Measurements from ENCODE around the gene COX17. TPM values are rescaled to one million over a fixed set of nuclear protein-coding genes. Genes with fewer than 3 reads are reported as not detected.

Gene COX17
- total RNA-seq, 1 experiment from 2014 or later, result 51.6 TPM

DNA sequence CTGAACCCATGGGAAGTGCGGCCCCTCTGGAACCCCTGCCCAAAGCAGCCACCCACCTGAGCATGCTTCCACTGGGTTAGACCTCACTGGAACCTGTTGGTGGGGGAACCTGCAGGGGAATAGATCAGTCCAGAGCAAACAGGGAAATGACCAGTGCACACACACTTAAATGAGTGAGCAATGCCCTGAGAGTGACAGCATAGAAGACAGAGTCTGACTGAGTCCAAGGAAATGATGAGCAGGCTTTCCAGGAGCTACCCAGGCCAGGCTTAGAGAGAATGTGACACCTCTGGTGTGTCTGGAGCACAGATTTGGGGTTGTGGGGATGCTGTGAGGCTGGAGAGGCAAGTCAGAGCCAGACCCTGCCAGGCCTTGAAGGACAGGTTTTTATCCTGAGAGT is 51.0 kb downstream of the COX17 start:
- DNase-seq (ENCODE audit: low read depth, low spot score), result no peak
- intact Hi-C loops (cut with micrococcal nuclease), result no loop called here
- Histone ChIP-seq H3K27me3 (ENCODE audit: insufficient read depth, low read length) (peaks cover 3% of the 10 kb centered on the region; the same call in 1 of the 2 replicates), H3K4me3 (replicated peaks in 1 of 2; ENCODE audit: low read depth in 1 of 2, low read length in 2 of 2) (no peak overlapping the region), H2AFZ (ENCODE audit: low read depth, low read length, poor library complexity, severe bottlenecking) (no peak overlapping the region), H3K36me3 (ENCODE audit: control insufficient read depth in 1 of 2, insufficient read depth in 2 of 2, low read length in 2 of 2) (no peaks in the 10 kb centered on the region), H4K20me1 (ENCODE audit: insufficient read depth) (no peaks in the 10 kb centered on the region), H3K9me3 (ENCODE audit: control insufficient read depth in 1 of 2, insufficient read depth in 1 of 2, low read depth in 1 of 2, low read length in 2 of 2) (no peaks in the 10 kb centered on the region), H3K4me2 (ENCODE audit: low read length) (no peak overlapping the region), H3K4me1 (ENCODE audit: control insufficient read depth in 1 of 2, insufficient read depth in 2 of 2, low read length in 2 of 2) (no peaks in the 10 kb centered on the region), H3K27ac (ENCODE audit: low read depth, low read length) (no peak overlapping the region), H3K9me2 (ENCODE audit: insufficient read depth) (no peaks in the 10 kb centered on the region), H3K9ac (ENCODE audit: low read length) (no peak overlapping the region), H3K79me2 (ENCODE audit: insufficient read depth, low read length) (no peaks in the 10 kb centered on the region)
- no TSS peak for BruUV-seq (replicated peaks)
- TF ChIP-seq EGR1 (IDR thresholded peaks at IDR 0.05; ENCODE audit: low read depth) (no peak), RAD21 (IDR thresholded peaks at IDR 0.05; ENCODE audit: low read depth) (no peak), POLR2AphosphoS5 (IDR thresholded peaks at IDR 0.05; ENCODE audit: low read depth, low read length) (no peak), ZFX (IDR thresholded peaks at IDR 0.05) (no peak), YY1 (IDR thresholded peaks at IDR 0.05; ENCODE audit: extremely low read depth, insufficient replicate concordance, low read depth, low read length) (no peak), FOSL1 (IDR thresholded peaks at IDR 0.05; ENCODE audit: low read depth) (no peak), SRF (IDR thresholded peaks at IDR 0.05; ENCODE audit: low read depth) (no peak), SP1 (IDR thresholded peaks at IDR 0.05; ENCODE audit: low read depth) (no peak), CEBPB (IDR thresholded peaks at IDR 0.05; ENCODE audit: low read depth) (no peak), ATF3 (IDR thresholded peaks at IDR 0.05) (no peak), ELF1 (IDR thresholded peaks at IDR 0.05; ENCODE audit: borderline replicate concordance, low read depth) (no peak)
- TF ChIP-seq, protein P1, sequence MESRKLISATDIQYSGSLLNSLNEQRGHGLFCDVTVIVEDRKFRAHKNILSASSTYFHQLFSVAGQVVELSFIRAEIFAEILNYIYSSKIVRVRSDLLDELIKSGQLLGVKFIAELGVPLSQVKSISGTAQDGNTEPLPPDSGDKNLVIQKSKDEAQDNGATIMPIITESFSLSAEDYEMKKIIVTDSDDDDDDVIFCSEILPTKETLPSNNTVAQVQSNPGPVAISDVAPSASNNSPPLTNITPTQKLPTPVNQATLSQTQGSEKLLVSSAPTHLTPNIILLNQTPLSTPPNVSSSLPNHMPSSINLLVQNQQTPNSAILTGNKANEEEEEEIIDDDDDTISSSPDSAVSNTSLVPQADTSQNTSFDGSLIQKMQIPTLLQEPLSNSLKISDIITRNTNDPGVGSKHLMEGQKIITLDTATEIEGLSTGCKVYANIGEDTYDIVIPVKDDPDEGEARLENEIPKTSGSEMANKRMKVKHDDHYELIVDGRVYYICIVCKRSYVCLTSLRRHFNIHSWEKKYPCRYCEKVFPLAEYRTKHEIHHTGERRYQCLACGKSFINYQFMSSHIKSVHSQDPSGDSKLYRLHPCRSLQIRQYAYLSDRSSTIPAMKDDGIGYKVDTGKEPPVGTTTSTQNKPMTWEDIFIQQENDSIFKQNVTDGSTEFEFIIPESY (IDR thresholded peaks at IDR 0.05; ENCODE audit: extremely low read depth, insufficient replicate concordance, low read length), result no peak
- POLR2A ChIA-PET, result no interaction called here
- RAD21 ChIA-PET (ENCODE audit: low non-redundant PET in 1 of 2, low total read pairs in 2 of 2, uncharacterized antibody in 2 of 2, unreplicated experiment in 2 of 2), result no interaction called here
- ATAC-seq, result no peak
- CTCF ChIA-PET, result no interaction called here
